ENCODE results near the gene IL12RB2. TPM values are rescaled to one million over a fixed set of nuclear protein-coding genes. Genes with fewer than 3 reads are reported as not detected.
A peak's percentile ranks its signal among the peaks of the same experiment; 100 is the strongest.

IL12RB2 gene
- total and polyA plus RNA-seq, 10 of the 15 experiments (the other 5 are each of a cell fraction or from before 2014, with no cell fraction given), result 0.15 to 1.1 (median 0.54) TPM; not detected in 1

GRCh38 chr1:67430358-67431155, 122.9 kb downstream of the IL12RB2 start, which contains the start of gene SERBP1 (continued):
- TF ChIP-seq ZBTB4 (CRISPR knock-in tag; IDR thresholded peaks at IDR 0.05), result no peak
- TF ChIP-seq ZNF687 (IDR thresholded peaks at IDR 0.05), result peak; percentile 88
- TF ChIP-seq MLLT1 (IDR thresholded peaks at IDR 0.05), result peak; percentile 76
- TF ChIP-seq NKRF (conservative IDR thresholded peaks at IDR 0.05), result peak; percentile 82
- TF ChIP-seq SMARCA5 (IDR thresholded peaks at IDR 0.05), result peak; percentile 75; the same call in 1 of the 2 replicates
- no peak for TF ChIP-seq TBL1XR1 (IDR thresholded peaks at IDR 0.05; ENCODE audit: low read depth, low read length)
- TF ChIP-seq NFYA (IDR thresholded peaks at IDR 0.05; ENCODE audit: borderline replicate concordance, low read depth, low read length), result no peak
- peak in 1 of 2 experiments; percentile 50; a peak in 2 of 4 replicates for TF ChIP-seq EP300 (IDR thresholded peaks at IDR 0.05; ENCODE audit: borderline replicate concordance in 1 of 2, control insufficient read depth in 1 of 2, low read depth in 2 of 2, low read length in 2 of 2)
- no peak for TF ChIP-seq NFXL1 (IDR thresholded peaks at IDR 0.05; ENCODE audit: borderline replicate concordance)
- TF ChIP-seq CREM (IDR thresholded peaks at IDR 0.05; ENCODE audit: low read depth), result peak; percentile 85
- peak; percentile 59 for TF ChIP-seq POLR2A (IDR thresholded peaks at IDR 0.05; ENCODE audit: low read depth, low read length)
- TF ChIP-seq RFX5 (IDR thresholded peaks at IDR 0.05; ENCODE audit: low read depth, low read length), result no peak
- no peak; the same call in 1 of the 2 replicates for TF ChIP-seq ATF7 (IDR thresholded peaks at IDR 0.05; ENCODE audit: low read depth)
- TF ChIP-seq TCF12 (IDR thresholded peaks at IDR 0.05; ENCODE audit: low read depth, low read length), result peak; percentile 80
- TF ChIP-seq SMAD1 (IDR thresholded peaks at IDR 0.05; ENCODE audit: low read depth, partially characterized antibody), result no peak
- peak; percentile 34 for TF ChIP-seq LARP7 (IDR thresholded peaks at IDR 0.05)
